NCI-H187 (cell line): ENCODE data around the gene GNRH2.
"Not testable (repeated sequence)": the region's sequence is repeated elsewhere in the genome, so short reads cannot be mapped to it uniquely, and the experiment has no call there.

Source experiments
- DNase-seq, 2 experiments: peaks; one replicate each; lab custom pipeline; 2025; lab: John Stamatoyannopoulos, UW

The GNRH2 gene, protein sequence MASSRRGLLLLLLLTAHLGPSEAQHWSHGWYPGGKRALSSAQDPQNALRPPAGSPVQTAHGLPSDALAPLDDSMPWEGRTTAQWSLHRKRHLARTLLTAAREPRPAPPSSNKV

DNA sequence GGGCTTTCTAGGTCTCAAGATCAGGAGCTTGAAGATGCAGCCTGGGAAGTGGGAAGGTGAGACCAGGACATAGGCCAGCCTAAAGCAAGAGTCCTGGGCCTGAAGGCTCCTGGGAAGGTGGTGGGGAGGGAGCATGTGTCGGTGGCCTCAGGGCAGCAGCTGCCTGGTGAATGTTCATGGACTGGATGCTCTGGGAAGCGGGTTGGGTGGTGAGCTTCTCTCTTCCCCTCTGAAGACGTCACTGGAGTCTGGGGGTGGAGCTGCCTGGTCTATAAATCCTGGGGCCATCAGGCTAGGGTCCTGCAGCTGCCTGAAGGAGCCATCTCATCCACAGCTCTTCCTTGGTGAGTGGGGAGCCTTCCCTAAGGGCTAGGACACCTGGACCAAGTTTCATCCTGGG lies at the start of gene GNRH2:
GNRH2 (plus strand) TSS at position 301 of the 400 bp plus-strand sequence. CDS start 793 bp downstream, outside the sequence.
- no peak for DNase-seq

DNA sequence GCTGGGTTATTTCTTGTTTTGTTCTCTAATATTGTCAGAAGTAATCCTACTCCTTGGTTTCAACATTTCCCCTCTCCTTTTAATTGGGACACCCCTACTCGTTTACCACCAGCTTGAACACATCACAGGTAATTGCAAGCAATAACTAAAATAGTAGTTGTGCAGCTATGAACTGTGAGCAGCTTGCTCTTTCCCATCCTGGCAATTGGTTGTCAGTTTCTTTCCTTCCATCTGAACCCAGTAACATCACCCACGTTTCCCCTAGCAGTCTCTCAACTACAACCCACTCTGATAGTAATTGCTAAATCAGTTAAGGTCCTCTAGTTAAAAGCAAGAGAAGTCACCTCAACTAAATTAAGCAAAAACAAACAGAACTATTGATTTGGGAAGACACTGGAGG lies 47.6 kb upstream of the GNRH2 start:
- no peak for DNase-seq

DNA sequence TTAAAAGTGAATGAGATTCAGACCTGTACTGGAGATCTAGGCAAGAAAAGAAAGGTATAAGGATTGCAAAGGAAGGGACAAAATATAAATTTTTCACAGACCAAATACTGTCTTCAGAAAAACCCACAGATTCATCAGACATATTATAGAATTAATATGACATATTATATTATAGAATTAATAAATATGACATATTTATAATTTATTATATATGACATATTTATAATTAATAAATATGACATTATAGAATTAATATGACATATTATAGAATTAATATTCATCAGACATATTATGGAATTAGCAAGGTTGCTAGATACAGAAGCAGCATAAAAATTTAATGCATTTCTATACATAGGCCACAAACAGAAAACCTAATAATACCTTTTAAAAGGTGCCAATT lies 44.7 kb upstream of the GNRH2 start:
- DNase-seq, result no peak

DNA sequence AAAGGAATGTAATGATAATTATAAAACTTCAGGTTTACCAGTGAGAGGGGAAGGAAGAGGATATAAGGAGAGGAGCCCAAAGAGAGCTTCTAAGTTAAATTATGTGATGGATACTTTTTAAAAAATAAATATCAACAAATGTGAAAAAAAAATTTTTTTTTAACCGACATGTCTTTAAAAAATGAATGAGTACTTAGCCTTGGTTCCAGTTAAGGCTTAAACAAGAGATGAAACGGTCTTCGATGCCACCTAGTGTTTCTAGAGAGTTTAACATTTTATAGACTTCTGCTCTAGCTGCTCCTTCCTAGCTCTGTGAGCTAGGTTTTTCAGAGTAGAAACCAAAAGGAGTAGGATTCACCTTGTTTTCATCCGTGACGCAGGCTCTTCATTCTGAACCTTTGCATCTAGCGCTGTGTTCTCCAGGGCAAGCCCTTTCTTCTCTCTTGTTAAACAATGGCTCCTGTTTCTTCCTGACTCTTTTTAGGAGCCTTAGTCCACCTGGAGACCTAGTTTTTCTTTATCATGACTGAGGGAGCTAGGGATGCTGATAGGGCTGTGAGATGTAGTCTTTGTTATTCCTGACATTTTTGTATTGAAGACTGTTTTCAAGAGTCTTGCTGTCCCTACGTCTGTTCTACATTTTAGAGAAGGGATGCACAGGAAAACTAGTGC lies 42.4 kb upstream of the GNRH2 start:
- DNase-seq, result peak; percentile 14 to 19

DNA sequence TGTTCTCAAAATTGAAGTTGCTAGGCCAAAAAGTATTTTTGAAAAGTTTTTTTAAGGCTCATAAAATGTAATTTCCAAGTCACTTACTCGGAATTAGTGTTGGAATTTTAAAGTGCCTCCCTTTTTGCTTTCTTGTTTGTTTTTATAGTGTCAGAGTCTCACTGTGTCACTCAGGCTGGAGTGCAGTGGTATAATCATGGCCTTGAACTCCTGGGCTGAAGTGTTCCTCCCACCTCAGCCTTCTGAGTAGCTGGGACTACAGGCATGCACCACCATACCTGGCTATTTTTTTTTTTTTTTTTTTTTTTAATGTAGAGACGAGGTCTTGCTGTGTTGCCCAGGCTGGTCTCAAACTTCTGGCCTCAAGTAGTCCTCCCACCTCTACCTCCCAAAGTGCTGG lies 40.0 kb upstream of the GNRH2 start:
- DNase-seq, result no peak

DNA sequence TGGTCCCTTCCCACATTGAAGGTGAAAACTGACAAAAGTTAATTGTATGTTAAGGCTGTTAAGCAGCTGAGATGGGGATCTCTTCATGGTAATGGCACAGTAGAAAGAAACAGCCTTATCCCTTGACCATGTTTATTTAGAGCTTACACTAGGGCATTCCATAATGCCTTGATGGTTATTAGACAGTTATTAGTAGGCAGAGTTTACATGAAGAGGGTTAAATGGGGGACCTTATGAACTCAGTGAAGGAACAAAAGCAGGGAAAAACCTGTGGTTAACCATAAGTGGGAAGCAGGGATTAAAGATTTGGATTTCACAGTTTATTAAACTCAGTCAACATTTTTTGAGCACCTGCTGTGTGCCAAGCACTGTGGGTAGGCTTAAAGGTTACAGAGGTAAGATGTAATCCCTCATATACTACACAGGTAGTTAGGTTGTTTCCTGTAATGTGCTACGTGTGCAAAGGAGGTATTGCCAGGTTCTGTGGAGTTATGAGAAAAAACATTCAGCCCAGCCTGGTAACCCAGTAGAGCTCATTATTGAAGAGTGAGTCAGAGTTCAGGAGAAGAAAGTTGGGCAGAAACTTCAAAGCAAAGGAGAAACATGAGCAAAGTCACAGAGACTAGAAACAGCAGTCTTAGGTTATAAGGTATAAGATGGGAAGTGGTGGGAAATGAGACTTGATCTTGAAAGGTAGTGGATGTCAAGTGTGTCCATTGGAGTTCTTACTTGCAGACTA lies 32.3 kb upstream of the GNRH2 start:
- DNase-seq, result peak in 1 of 2 experiments; percentile 17

DNA sequence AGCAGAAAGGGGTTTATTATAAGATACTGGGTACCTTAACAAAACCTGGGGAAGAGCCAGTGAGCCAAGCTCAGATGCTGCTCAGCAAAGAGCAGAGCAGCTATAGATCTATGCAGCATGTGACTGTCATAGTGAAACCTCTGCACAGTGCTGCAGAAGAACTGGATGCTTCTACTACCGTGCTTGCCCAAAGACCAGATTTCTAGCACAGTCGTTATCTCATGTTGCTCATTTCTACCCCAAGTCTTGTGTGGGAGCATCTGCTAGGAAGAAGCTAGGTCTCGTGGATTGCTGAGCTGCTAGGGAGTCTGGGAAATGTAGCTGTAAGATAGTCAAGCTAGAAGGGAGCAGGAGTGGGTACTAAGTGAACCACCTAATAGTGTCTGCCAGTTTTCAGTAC lies 31.7 kb upstream of the GNRH2 start:
- no peak for DNase-seq

DNA sequence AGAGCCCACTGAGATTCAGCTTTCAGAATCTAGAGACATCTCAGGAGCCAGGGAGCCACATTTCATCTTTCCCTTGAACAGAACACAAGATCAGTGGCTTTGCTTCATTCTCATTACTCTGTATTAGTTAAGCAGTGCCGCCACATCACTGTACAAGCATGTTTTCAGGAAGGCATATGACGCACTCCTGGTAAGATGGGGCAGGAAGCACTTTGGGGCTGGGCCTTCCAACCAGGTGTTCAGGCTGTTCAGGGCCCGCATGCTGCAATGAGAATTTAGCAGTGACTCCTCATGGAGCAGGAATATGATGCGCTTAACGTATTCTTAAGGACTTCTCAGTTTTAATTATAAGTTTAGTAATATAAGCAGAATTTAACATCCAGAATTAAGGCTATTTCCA lies 29.7 kb upstream of the GNRH2 start:
- no peak for DNase-seq

DNA sequence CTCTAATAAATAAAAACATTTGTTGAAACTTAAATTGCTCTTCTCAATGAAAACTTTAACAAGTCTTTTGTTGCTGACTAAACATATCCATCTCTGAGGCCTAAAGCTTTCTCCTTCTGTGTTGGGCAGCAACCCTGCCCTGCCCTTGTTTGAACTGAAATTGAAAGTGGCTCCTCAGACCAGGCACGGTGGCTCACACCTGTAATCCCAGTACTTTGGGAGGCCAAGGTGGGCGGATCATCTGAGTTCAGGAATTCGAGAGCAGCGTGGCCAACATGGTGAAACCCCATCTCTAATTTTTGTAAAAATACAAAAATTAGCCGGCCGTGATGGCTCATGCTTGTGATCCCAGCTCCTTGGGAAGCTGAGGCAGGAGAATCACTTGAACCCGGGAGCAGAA lies 29.2 kb upstream of the GNRH2 start:
- no peak for DNase-seq

DNA sequence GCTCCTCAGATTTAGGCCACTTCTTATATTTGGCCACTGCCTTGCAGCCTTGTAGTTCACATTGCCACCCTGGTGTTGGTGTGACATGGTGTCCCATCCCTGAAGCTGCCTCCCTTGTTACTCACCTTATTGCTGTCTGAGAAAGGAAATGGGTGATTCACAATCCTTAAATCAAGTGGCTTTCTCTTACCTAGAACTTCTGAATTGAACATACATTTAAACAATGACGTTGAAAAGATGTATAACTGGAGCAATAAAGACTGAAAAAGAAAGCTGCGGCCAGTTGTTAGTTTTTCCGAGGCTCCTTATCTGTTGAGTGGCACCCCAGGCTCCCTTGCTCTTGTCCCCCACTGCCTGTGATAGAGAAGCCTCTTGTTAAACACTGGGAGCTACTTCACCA lies 28.8 kb upstream of the GNRH2 start:
- DNase-seq, result no peak

DNA sequence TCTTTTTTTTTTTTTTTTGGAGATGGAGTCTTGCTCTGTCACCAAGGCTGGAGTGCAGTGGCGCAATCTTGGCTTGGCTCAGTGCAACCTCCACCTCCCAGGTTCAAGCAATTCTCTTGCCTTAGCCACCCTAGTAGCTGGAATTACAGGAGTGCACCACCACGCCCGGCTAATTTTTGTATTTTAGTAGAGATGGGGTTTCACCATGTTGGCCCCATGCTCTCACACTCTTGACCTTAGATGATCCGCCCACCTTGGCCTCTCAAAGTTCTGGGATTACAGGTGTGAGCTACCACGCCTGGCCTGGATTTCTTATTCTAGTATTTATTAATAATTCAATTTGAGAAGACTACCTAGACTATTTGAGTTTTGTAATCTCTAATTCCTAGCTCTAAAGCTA lies 28.1 kb upstream of the GNRH2 start:
- DNase-seq, result not testable (repeated sequence)

DNA sequence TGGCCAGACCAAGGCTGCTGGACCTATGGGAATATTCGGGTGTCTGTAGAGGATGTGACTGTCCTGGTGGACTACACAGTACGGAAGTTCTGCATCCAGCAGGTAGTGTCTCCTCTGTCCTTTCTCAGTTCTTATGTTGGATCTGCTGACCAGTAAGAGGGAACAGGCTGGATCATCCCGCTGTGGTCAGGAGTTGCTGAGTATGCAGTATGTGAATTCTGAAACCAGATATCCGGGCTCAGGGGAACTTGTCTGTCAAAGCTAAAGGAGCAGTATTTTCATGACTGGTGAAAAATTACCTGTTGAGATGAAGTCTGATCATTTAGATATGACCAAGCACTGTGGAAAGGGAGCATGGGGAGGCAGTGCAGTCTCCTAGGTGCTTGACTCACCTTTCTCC lies 22.1 kb upstream of the GNRH2 start:
- no peak for DNase-seq

DNA sequence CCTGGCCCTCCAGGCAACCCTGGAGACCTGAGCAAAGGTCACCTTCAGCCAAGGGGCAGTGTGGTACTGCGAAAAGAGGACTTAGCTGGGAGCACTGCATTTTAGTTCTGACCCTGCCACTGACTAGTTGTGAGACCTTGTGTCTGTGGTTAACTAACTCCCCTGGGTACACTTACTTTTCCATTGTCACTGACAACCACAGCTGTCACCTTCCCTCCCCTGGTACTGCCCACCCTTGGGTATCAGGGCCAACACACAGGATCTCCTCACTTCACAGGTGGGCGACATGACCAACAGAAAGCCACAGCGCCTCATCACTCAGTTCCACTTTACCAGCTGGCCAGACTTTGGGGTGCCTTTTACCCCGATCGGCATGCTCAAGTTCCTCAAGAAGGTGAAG lies 21.6 kb upstream of the GNRH2 start:
- no peak for DNase-seq

DNA sequence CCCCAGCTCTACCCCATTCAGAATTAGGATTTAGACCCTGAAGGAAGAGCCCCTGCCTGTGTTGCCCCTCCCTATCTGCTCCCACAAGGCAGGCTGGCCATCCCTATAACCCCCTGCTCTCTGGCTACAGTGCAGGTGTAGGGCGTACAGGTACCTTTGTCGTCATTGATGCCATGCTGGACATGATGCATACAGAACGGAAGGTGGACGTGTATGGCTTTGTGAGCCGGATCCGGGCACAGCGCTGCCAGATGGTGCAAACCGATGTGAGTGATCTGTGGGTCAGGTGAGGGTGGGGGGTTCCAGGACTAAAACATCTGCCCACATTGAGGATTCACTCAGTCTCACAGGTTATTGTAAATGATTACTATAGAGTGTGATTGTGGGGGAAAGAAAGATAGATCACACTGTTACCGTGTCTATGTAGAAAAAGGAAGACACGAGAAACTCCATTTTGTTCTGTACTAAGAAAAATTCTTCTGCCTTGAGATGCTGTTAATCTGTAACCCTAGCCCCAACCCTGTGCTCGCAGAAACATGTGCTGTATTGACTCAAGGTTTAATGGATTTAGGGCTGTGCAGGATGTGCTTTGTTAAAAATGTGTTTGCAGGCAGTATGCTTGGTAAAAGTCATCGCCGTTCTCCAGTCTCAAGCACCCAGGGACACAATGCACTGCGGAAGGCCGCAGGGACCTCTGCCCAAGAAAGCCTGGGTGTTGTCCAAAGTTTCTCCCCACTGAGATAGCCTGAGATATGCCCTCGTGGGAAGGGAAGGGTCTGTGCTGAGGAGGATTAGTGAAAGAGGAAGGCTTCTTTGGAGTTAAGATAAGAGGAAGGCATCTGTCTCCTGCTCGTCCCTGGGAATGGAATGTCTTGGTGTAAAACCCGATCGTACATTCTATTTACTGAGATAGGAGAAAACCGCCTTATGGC lies 20.6 kb upstream of the GNRH2 start:
- not testable (repeated sequence) for DNase-seq

DNA sequence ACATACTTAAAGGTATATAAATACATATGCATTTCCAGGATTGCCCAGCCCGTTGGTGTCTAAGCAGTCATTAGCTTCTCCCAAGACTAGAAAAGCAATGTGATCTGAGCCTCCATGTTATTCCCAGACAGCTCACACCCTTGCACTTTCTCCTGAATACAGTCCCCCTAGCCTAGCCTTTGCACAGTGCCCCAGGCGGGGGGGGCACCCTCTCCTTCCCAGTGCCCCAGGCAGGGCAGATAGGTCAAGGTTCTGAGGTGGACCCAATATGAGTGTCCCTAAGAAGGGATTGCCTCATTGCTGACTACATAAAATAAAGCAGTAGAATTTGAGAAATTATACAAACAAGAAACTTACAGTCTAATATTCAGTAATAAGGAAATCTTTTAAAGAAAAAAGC lies 15.4 kb upstream of the GNRH2 start:
- no peak for DNase-seq

DNA sequence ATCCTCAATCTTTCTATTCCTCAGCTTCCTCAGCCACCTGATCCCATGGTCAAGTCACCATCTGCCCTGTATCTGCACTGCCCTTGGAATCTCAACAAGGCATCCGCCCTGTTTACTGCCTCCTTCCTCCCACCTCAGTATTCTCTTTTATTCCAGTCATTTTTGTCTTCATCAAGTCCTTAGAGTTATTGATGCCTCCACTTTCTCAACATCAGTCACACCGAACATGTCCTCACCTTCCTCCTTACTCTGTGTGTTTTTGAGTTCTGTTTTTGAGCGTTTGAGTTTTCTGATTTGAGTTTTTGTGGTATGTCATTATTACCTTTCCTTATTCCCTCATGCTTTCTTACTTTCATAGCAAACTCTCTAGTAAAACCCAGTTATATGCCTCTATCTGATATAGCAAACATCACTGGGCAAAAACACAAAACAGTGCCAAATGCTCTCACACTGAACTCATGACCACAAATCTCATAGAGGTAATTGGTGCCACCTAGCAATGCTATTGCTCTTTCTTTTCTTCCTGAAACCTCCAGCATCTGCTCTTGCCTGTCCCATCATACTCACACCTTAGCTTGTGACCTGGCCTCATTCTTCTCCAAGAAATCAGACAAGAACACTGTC lies 11.8 kb upstream of the GNRH2 start:
- no peak for DNase-seq

DNA sequence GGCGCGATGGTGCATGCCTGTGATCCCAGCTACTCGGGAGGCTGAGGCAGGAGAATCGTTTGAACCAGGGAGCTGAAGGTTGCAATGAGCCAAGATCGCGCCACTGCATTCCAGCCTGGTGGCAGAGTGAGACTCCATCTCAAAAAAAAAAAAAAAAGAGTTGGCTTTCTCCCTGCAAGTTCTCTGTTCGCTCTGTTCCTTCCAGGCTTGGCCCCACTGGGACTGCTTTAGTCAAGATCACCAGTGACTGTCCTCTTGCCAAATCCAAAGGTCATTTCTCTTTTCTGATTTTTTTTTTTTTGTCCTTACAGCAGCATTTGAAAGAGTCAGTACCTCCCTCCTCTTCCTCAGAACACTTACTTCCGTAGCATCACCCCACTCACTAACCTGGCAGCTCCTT lies 10.8 kb upstream of the GNRH2 start:
- DNase-seq, result no peak

DNA sequence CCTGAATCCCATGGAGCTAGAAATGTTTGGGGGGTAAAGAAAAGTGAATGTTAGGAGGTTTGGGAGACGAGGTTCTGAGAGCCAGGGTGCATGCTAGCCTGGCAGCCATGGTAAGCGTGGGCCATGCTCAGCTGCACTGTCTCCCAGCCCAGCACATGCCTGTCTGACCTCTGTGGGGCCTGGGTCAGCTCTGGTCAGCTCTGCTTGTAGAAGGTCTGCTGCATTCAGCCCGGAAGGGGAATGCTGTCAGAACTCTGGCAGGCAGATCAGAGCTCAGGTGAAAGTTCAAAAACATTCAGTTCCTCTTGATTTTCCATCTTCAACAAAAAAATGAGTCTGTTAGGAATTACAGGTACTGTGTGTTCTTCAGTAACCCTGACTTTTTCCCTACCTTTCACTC lies 5.8 kb upstream of the GNRH2 start:
- DNase-seq, result no peak

DNA sequence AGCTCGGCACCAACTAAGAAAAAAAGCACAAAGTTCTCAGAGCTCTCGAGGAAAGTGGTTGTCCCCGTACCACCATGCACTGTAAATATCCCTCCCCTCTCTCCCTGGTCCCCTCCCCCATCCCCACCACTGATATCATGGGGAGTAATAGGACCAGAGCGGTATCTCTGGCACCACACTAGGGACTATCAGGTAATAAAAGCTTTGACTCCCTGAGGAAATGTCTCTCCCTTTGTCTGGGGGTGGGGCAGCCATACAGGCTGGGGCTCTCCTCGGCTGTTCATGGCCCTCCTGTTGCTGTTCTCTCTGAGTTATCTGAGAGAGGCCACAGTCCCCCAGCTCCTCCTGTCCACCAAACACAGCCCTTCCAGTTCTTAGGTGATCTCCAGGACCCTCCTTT lies 5.0 kb upstream of the GNRH2 start:
- DNase-seq, result no peak

DNA sequence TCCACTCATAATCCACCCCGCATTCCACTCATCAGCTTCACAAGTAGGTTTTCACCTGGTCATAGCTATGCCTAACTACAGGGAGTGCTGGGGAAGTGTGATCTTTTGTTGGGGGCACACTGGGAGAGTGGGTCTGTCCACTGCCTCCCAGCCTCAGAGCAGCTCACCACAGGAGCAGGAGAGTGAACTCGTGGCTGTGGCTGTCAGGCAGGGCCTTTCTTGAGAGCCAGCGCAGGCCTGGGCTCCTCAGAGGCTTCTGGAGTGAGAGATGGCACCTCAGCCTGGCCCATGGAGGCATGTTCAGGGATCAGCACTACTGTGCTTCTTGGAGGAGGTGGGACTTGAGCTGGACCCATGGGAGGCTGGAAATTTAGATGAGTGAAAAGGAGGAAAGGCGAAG lies 4.0 kb upstream of the GNRH2 start:
- DNase-seq, result no peak

DNA sequence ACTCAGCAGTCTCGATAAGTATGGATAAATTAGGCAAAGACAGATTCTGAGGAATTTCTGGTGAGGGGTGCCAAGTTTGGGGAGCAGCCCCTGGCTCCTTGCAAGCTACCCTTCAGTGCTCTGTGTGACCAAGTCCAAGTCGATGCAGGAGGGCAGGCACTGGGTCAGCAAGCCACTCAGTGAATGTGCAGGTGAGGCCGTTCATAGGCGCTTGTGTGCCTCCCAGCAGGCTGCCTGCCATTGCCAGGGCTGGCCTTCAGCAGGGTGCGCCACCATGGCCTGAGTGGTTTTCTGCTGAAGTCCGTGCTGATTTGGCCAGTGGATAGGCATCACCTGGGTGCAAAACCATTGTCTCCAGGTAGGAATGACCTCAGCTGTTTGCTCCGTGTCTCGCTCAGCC lies 3.3 kb upstream of the GNRH2 start:
- no peak for DNase-seq

DNA sequence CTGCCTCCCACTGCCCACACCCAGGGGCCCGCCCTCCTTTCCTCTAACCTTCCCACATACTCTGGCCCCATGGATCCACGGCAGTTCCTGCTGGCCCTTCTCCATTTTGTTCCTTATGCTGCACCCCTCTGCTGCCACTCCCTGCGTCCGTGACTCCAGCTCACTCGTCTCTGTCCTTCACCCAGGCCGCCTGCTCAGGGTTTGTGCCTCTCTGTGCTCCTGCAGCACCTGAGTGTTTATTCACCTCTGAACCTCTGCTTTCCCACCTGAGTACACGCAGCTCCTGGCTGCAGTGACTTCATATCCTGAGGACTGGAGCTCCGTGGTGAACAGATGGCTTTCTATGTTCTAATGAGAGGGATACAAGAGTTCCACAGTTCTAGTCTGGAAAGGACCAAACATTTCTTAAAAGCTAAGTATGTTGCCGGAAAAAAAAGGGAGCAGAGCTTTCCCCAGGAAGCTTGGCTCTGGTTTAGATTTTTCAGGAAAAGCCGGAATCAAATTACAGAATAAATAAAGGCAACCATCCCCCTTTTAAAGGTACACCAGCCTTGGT lies 1.5 kb upstream of the GNRH2 start:
- no peak for DNase-seq
